Aorta (tissue), 5 donors: ENCODE results near the gene NKAIN2. TPM values are rescaled to one million over a fixed set of nuclear protein-coding genes. Genes with fewer than 3 reads are reported as not detected.

Experiments used
- ATAC-seq: fragments of 200-7000 bp; cut with Tn5 transposase; one replicate; pipeline ENCODE4 v1.9.1; 2022; ENCODE audit warnings: moderate library complexity; ENCODE audit not compliant: low FRiP score
- DNase-seq, 2 donors: peaks; one replicate each; pipeline ENCODE4 v3.0.0-alpha.2; 2020
- H3K27ac ChIP-seq, 2 donors: one replicate each; pipeline ENCODE4 v1.5.1; 2013; ENCODE audit warnings: low read length in 2 of 2, mild to moderate bottlenecking in 2 of 2, moderate library complexity in 2 of 2, control low read depth in 1 of 2, inconsistent platforms in 1 of 2, low read depth in 1 of 2
- H3K27me3 ChIP-seq, 2 donors: one replicate each; pipeline ENCODE4 v1.6.1; 2013; ENCODE audit warnings: control low read depth in 1 of 2, low read length in 1 of 2, mild to moderate bottlenecking in 1 of 2, moderate library complexity in 1 of 2; ENCODE audit not compliant: insufficient read depth in 2 of 2, control insufficient read depth in 1 of 2
- H3K36me3 ChIP-seq, 2 donors: one replicate each; pipeline ENCODE4 v1.6.1; 2013; ENCODE audit warnings: control low read depth in 1 of 2, low read length in 1 of 2, mild to moderate bottlenecking in 1 of 2; ENCODE audit not compliant: insufficient read depth in 2 of 2, control insufficient read depth in 1 of 2
- H3K4me1 ChIP-seq, 2 donors: one replicate each; pipeline ENCODE4 v1.6.1; 2013; ENCODE audit warnings: low read length in 2 of 2, control low read depth in 1 of 2, mild to moderate bottlenecking in 1 of 2, moderate library complexity in 1 of 2; ENCODE audit not compliant: insufficient read depth in 2 of 2, control insufficient read depth in 1 of 2
- H3K4me3 ChIP-seq, 2 donors: one replicate each; pipeline ENCODE4 v1.5.1; 2013; ENCODE audit warnings: low read length in 2 of 2, control low read depth in 1 of 2, mild to moderate bottlenecking in 1 of 2
- H3K9me3 ChIP-seq: one replicate; pipeline ENCODE4 v1.6.1; 2013; ENCODE audit warnings: mild to moderate bottlenecking, low read length; ENCODE audit not compliant: control insufficient read depth
- WGBS, 2 donors: extraction: QIAGEN DNeasy Blood & Tissue Kit; methylation state at CpG; one replicate each; pipeline ENCODE4 v1.1.7; 2013; 5-methylcytosine and 5-hydroxymethylcytosine counted together
- intact Hi-C, 2 donors: fragments of 100-400 bp; cut with DNase I; formaldehyde crosslinking; loops; one replicate each; pipeline versions ENCODE4 v1.14.2 to v1.15.0; 2022
- polyA plus RNA-seq, 2 donors: library from polyadenylated mRNA; stranded (reverse); fragments of 200-250 nt; gene quantifications; one replicate each; pipeline ENCODE4 v1.2.3, GENCODE V29; 2013
- total RNA-seq, 2 donors: library from RNA; stranded (reverse); fragmentation: NEBNext Ultra II Directional; extraction: Animal tissue kit (Norgen Biotek cat#: 25700); gene quantifications; one replicate each; pipeline ENCODE4 v1.2.1, GENCODE V29; 2021
- donor health status: healthy with polysubstance abuse.
- donor health status: Bipolar disorder and iron deficiency.
- donor health status: DM: no; HTN: no; CAD: no.
- donor health status: DM: no; HTN: no; CAD: no.
- donor health status: DM: yes; HTN: yes; CAD: no.

The NKAIN2 gene
- total and polyA plus RNA-seq, 4 donors = 1.4 to 1.9 TPM; not detected in 2

DNA sequence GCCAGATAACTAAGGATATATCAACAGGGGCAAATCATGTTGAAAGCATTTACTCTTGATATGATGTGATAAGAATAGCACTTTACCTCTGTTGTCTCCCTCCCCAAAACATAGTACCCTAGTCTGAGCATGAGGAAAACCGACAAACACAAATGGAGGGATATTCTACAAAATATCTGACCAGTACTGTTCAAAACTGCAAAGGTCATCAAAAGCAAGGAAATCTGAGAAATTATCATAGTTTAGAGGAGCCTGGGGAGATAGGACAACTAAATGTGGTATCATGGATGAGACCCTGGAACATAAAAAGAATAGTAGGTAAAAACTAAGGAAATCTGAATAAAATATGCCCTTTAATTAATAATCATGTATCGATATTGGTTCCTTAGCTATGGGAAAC is 675.2 kb downstream of the NKAIN2 start:
- no peak for ATAC-seq
- Histone ChIP-seq H3K27me3 (no peaks in the 10 kb centered on the region), H3K27ac (no peak overlapping the region), H3K4me3 (no peak overlapping the region), H3K4me1 (no peaks in the 10 kb centered on the region), H3K36me3 (no peaks in the 10 kb centered on the region), H3K9me3 (no peaks in the 10 kb centered on the region)
- intact Hi-C loops = no loop called here
- WGBS, 2 donors = 95 to 96% methylated on average over 2 of the region's 2 CpGs
- DNase-seq = no peak

DNA sequence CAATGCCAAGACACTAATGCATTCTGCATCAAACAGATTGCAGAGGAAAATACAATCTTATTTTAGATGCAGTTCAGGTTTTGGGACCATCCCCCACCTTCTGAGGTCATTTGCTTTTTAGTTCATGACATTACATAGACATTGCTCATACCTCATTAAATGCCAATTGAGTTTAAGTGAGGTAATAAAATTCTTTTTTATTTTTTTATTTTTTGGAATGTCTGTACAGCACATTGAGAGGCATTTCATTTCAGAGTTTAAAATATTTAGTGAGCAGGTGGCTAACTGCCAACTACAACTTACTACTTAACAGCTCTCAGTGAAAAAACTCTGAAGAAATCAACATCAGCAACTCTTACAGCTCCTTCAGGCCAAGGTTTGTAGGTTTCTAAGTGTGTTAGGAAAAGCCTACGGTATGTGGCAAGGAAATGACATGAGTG is 676.3 kb downstream of the NKAIN2 start:
- 8 to 14% methylated on average over 1 of the region's 1 CpG for WGBS, 2 donors

DNA sequence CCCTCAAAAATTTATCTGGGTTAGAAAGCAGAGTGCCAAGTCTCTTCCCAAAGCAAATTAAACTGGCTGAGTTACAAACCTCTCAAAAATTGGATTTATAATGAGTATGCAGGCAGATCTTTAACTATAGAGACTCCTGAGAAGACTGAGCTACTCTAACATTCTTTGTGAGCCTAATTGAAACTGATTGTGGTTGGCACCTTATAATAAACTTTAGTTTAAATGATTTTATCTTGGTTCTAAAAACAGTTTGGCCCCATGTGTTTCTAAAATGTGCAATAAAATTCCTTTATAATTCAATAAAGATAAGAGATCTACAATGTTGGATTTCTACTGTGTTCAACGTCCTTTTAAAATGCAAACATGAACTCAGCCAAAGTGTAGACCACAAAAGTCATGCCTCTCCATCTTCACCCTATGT is 678.4 kb downstream of the NKAIN2 start:
- Histone ChIP-seq H3K4me3 (no peak overlapping the region), H3K27ac (no peak overlapping the region), H3K9me3 (no peaks in the 10 kb centered on the region), H3K4me1 (no peaks in the 10 kb centered on the region), H3K36me3 (no peaks in the 10 kb centered on the region), H3K27me3 (no peaks in the 10 kb centered on the region)
- DNase-seq = no peak
- ATAC-seq = no peak
- 3 to 8% methylated on average over 1 of the region's 1 CpG for WGBS, 2 donors
- intact Hi-C loops = no loop called here

More for the DNA sequence above, 676.3 kb downstream of the NKAIN2 start:
- Histone ChIP-seq H3K27ac (no peak overlapping the region), H3K36me3 (no peaks in the 10 kb centered on the region), H3K4me1 (no peaks in the 10 kb centered on the region), H3K9me3 (no peaks in the 10 kb centered on the region), H3K4me3 (no peak overlapping the region), H3K27me3 (no peaks in the 10 kb centered on the region)
- DNase-seq (no peak), ATAC-seq (no peak)
- intact Hi-C loops = no loop called here

DNA sequence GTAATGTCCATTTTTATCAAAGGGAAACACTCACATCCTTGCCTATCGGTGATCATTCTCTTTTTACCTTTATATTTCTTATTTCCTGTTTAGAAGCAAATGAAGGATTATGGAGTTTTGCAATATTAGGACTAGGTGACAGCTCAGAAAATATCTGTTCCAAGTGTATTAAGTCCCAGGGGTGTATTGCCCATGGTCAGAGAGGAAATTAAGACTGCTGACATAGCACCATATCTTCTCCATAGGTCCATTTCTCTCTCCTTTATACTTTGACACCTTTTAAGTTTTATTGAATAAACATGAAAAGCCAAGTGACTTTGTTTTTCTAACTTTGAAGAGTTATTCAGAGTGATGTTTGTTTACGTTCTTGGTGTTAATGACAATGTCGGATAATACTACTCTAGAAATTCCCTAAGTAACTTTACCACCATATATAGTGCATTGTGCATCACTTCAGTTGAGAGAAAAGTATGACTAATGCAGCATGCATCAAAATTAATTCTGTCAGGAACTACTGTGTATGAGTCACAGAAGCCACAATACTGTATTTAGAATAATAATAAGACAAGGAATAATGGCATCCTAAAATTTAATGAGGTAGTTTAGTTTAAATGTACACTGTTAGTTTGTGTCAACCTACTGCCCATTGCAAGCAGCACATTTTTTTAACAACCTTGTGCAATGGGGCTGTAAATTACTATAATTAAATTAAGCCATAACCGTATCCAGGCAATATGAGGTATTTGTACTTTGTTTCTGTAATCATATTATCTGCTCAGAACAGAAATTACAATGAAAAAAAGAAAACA is 684.2 kb downstream of the NKAIN2 start:
- Histone ChIP-seq H3K27ac (no peak overlapping the region), H3K9me3 (no peaks in the 10 kb centered on the region), H3K4me3 (no peak overlapping the region), H3K4me1 (no peaks in the 10 kb centered on the region), H3K27me3 (no peaks in the 10 kb centered on the region), H3K36me3 (no peaks in the 10 kb centered on the region)
- intact Hi-C loops = no loop called here
- WGBS, 2 donors = 89 to 90% methylated on average over 4 of the region's 4 CpGs
- DNase-seq (no peak), ATAC-seq (no peak)

DNA sequence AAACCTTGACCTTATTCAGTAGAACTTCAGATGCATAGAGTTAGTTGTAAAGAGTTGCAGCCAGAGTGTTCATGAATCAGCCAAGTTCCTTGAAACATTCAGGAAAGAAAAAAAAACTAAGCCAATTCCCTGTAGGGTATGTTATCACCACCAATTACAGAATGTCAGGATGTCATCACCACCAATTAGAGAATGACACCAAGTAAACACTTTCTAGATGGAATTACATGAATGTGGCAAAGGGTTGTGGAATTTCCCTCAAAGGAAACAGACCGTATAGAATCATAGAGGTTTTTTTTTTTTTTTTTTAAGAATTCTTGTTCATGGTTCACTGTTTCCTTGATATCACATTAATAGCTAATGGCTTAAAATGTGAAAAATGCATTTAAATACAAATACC is 686.5 kb downstream of the NKAIN2 start:
- Histone ChIP-seq H3K4me1 (no peaks in the 10 kb centered on the region), H3K9me3 (no peaks in the 10 kb centered on the region)
- 33 to 36% methylated on average over 1 of the region's 1 CpG for WGBS, 2 donors

GRCh38 chr6:124493259-124493658 is 689.6 kb downstream of the NKAIN2 start:
- Histone ChIP-seq H3K9me3 (peaks cover 2% of the 10 kb centered on the region), H3K27ac (no peak overlapping the region), H3K4me1 (no peaks in the 10 kb centered on the region), H3K4me3 (no peak overlapping the region), H3K27me3 (no peaks in the 10 kb centered on the region), H3K36me3 (no peaks in the 10 kb centered on the region)
- DNase-seq (no peak), ATAC-seq (no peak)
- intact Hi-C loops = no loop called here
- 76 to 80% methylated on average over 1 of the region's 1 CpG for WGBS, 2 donors

More for the DNA sequence above, 686.5 kb downstream of the NKAIN2 start:
- intact Hi-C loops = no loop called here
- DNase-seq (no peak), ATAC-seq (no peak)
- H3K27ac ChIP-seq = no peak overlapping the region
- H3K4me3 ChIP-seq = no peak overlapping the region
- no peaks in the 10 kb centered on the region for H3K27me3 ChIP-seq
- no peaks in the 10 kb centered on the region for H3K36me3 ChIP-seq

- no peaks in the 10 kb centered on the region for H3K4me1 ChIP-seq
- H3K36me3 ChIP-seq = no peaks in the 10 kb centered on the region
- DNase-seq (no peak), ATAC-seq (no peak)
- H3K27ac ChIP-seq = no peak overlapping the region
- 82 to 88% methylated on average over 2 of the region's 2 CpGs for WGBS, 2 donors
- intact Hi-C loops = no loop called here
- no peaks in the 10 kb centered on the region for H3K27me3 ChIP-seq
- peaks cover 2% of the 10 kb centered on the region for H3K9me3 ChIP-seq
- H3K4me3 ChIP-seq = no peak overlapping the region
Measured at GRCh38 chr6:124494956-124495664, 691.4 kb downstream of the NKAIN2 start.

DNA sequence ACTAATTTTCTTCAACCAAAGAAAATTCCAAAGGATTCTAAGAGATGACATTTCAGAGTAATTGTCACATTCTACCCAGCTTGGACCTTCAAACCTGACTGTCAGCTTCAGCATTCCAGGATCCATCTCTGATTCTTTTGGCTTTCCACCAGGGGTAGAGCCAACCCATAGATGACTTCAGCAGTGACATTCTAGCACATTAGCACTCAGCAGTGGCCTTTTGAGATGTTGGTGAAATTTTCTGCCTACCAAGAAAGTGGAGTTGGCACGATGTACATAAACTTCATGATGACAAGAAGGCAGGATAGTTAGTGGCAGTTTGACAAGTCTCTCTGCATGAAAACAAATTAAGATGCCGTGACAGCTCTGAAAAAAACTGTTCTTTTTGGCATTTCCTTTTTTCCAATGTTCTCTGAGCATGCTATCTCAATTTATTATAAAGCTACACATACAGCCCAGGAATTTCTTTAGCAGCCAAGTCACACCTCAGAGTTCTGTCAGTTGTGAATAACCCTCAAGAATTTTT is 692.1 kb downstream of the NKAIN2 start:
- intact Hi-C loops = no loop called here

More for the DNA sequence above, 692.1 kb downstream of the NKAIN2 start:
- 13 to 24% methylated on average over 2 of the region's 2 CpGs for WGBS, 2 donors
- H3K27ac ChIP-seq = no peak overlapping the region
- H3K4me3 ChIP-seq = no peak overlapping the region
- peaks cover 2% of the 10 kb centered on the region for H3K9me3 ChIP-seq
- no peak for ATAC-seq
- no peaks in the 10 kb centered on the region for H3K4me1 ChIP-seq
- H3K36me3 ChIP-seq = no peaks in the 10 kb centered on the region
- H3K27me3 ChIP-seq = no peaks in the 10 kb centered on the region
- DNase-seq = no peak
